Measurements from ENCODE around the gene VWCE. TPM values are rescaled to one million over a fixed set of nuclear protein-coding genes. Genes with fewer than 3 reads are reported as not detected.

The VWCE gene
- total and polyA plus RNA-seq, 9 of the 15 experiments (the other 6 are each of a cell fraction or from before 2014, with no cell fraction given), result 0.06 to 1.6 (median 0.63) TPM; not detected in 1

- no peak for TF ChIP-seq SNRNP70 (optimal IDR thresholded peaks at IDR 0.05; ENCODE audit: low read depth, low read length)
- no peak for TF ChIP-seq ZNF586 (CRISPR knock-in tag; conservative IDR thresholded peaks at IDR 0.05)
- TF ChIP-seq POLR2G (IDR thresholded peaks at IDR 0.05; ENCODE audit: low read depth, low read length), result peak; percentile 68
- TF ChIP-seq CAMTA2 (CRISPR knock-in tag; conservative IDR thresholded peaks at IDR 0.05), result no peak
- TF ChIP-seq PML (IDR thresholded peaks at IDR 0.05; ENCODE audit: low read length), result no peak
- TF ChIP-seq, protein P1, sequence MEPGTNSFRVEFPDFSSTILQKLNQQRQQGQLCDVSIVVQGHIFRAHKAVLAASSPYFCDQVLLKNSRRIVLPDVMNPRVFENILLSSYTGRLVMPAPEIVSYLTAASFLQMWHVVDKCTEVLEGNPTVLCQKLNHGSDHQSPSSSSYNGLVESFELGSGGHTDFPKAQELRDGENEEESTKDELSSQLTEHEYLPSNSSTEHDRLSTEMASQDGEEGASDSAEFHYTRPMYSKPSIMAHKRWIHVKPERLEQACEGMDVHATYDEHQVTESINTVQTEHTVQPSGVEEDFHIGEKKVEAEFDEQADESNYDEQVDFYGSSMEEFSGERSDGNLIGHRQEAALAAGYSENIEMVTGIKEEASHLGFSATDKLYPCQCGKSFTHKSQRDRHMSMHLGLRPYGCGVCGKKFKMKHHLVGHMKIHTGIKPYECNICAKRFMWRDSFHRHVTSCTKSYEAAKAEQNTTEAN (CRISPR knock-in tag; IDR thresholded peaks at IDR 0.05), result no peak
- TF ChIP-seq, protein P2, sequence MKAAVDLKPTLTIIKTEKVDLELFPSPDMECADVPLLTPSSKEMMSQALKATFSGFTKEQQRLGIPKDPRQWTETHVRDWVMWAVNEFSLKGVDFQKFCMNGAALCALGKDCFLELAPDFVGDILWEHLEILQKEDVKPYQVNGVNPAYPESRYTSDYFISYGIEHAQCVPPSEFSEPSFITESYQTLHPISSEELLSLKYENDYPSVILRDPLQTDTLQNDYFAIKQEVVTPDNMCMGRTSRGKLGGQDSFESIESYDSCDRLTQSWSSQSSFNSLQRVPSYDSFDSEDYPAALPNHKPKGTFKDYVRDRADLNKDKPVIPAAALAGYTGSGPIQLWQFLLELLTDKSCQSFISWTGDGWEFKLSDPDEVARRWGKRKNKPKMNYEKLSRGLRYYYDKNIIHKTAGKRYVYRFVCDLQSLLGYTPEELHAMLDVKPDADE (conservative IDR thresholded peaks at IDR 0.05; ENCODE audit: control insufficient read depth, low read depth, low read length), result no peak
- TF ChIP-seq ARID4B (CRISPR knock-in tag; IDR thresholded peaks at IDR 0.05), result no peak
- peak in 1 of 3 experiments; percentile 23 for TF ChIP-seq YY1 (IDR thresholded peaks at IDR 0.05; ENCODE audit: borderline replicate concordance in 1 of 3, control insufficient read depth in 1 of 3, extremely low read depth in 1 of 3, insufficient read depth in 3 of 3, insufficient read length in 1 of 3, insufficient replicate concordance in 2 of 3, low read depth in 1 of 3, low read length in 2 of 3)
- TF ChIP-seq HSF4 (CRISPR knock-in tag; IDR thresholded peaks at IDR 0.05; ENCODE audit: borderline replicate concordance), result no peak
- TF ChIP-seq HINFP (tag; conservative IDR thresholded peaks at IDR 0.05; ENCODE audit: low read depth), result no peak
- TF ChIP-seq TFAP4 (CRISPR knock-in tag; IDR thresholded peaks at IDR 0.05; ENCODE audit: borderline replicate concordance), result peak; percentile 66
- TF ChIP-seq PRMT5 (CRISPR knock-in tag; IDR thresholded peaks at IDR 0.05), result no peak
- TF ChIP-seq PRPF4 (IDR thresholded peaks at IDR 0.05; ENCODE audit: insufficient read depth, low read depth, low read length, poor library complexity, severe bottlenecking), result no peak
- no peak for TF ChIP-seq ARHGAP35 (IDR thresholded peaks at IDR 0.05; ENCODE audit: partially characterized antibody)
These were observed 13.4 kb downstream of the VWCE start (continued) for GRCh38 chr11:61281581-61282250.
